CD8-positive, alpha-beta memory T cell (primary cell): Measurements from ENCODE around the gene PPP1R1B. TPM values are rescaled to one million over a fixed set of nuclear protein-coding genes. Genes with fewer than 3 reads are reported as not detected.
"Not testable (repeated sequence)": the region's sequence is repeated elsewhere in the genome, so short reads cannot be mapped to it uniquely, and the experiment has no call there.

Source experiments
- CTCF ChIA-PET: fragments of 350-600 bp; sonication (Branson Sonifier 250); formaldehyde crosslinking; loops from one replicate; lab custom pipeline; 2021; ENCODE audit warnings: antibody characterized with exemption; lab: Charles Lee
- POLR2A ChIA-PET: fragments of 350-600 bp; sonication (Branson Sonifier 250); formaldehyde crosslinking; loops from one replicate; lab custom pipeline; 2021; ENCODE audit warnings: antibody characterized with exemption; lab: Charles Lee
- DNase-seq, 5 donors: peaks; one replicate each; pipeline versions ENCODE4 v3.0.0 to v3.0.0-alpha.2; 2020 to 2022; ENCODE audit warnings: mixed read lengths in 1 of 5
- H3K27ac ChIP-seq: one replicate; pipeline ENCODE4 v1.7.0; 2013; ENCODE audit warnings: low read depth, mild to moderate bottlenecking, low read length, moderate library complexity
- H3K27me3 ChIP-seq: 2 replicates; pipeline ENCODE4 v1.7.0; 2013; ENCODE audit warnings: low read length, mild to moderate bottlenecking; ENCODE audit not compliant: insufficient read depth, poor library complexity, severe bottlenecking
- H3K36me3 ChIP-seq: 2 replicates; pipeline ENCODE4 v1.7.0; 2013; ENCODE audit warnings: mild to moderate bottlenecking, low read length, moderate library complexity; ENCODE audit not compliant: insufficient read depth
- H3K4me1 ChIP-seq: 2 replicates; pipeline ENCODE4 v1.7.0; 2013; ENCODE audit warnings: mild to moderate bottlenecking, low read length, moderate library complexity; ENCODE audit not compliant: insufficient read depth
- H3K4me3 ChIP-seq: 2 replicates; pipeline ENCODE4 v1.7.0; 2013; ENCODE audit warnings: mild to moderate bottlenecking, low read length
- H3K9me3 ChIP-seq: 2 replicates; pipeline ENCODE4 v1.7.0; 2013; ENCODE audit warnings: mild to moderate bottlenecking, low read length
- H3K27ac Mint-ChIP-seq, 8 donors: one replicate each; pipeline ENCODE4 v1.8.0; 2020 to 2021; ENCODE audit warnings: mixed read lengths in 8 of 8, mild to moderate bottlenecking in 6 of 8, inconsistent platforms in 3 of 8, moderate library complexity in 3 of 8
- H3K27me3 Mint-ChIP-seq, 2 donors: one replicate each; pipeline ENCODE4 v1.8.0; 2020 to 2021; ENCODE audit warnings: mixed read lengths in 2 of 2, mild to moderate bottlenecking in 1 of 2, moderate library complexity in 1 of 2
- H3K36me3 Mint-ChIP-seq, 3 donors: one replicate each; pipeline ENCODE4 v1.8.0; 2020 to 2021; ENCODE audit warnings: mixed read lengths in 3 of 3, inconsistent platforms in 1 of 3, mild to moderate bottlenecking in 1 of 3
- H3K4me1 Mint-ChIP-seq, 3 donors: one replicate each; pipeline ENCODE4 v1.8.0; 2020 to 2021; ENCODE audit warnings: mixed read lengths in 3 of 3, inconsistent platforms in 1 of 3, mild to moderate bottlenecking in 1 of 3
- H3K4me3 Mint-ChIP-seq, 7 donors: one replicate each; pipeline ENCODE4 v1.8.0; 2020 to 2021; ENCODE audit warnings: mixed read lengths in 7 of 7, mild to moderate bottlenecking in 6 of 7, moderate library complexity in 4 of 7, inconsistent platforms in 2 of 7
- H3K9me3 Mint-ChIP-seq, 5 donors: one replicate each; pipeline ENCODE4 v1.8.0; 2020 to 2022; ENCODE audit warnings: mixed read lengths in 5 of 5, mild to moderate bottlenecking in 3 of 5, moderate library complexity in 2 of 5, inconsistent platforms in 1 of 5
- polyA plus RNA-seq: library from polyadenylated mRNA; unstranded; fragments of 300-500 nt; fragmentation: Illumina TruSeq; gene quantifications from one replicate; pipeline ENCODE4 v1.2.3, GENCODE V29; 2021
- total RNA-seq, 2 experiments: library from RNA; stranded (reverse); gene quantifications; one replicate each; pipeline ENCODE4 v1.2.3, GENCODE V29; 2021

PPP1R1B gene
- total and polyA plus RNA-seq, 3 experiments from 2014 or later = not detected

DNA sequence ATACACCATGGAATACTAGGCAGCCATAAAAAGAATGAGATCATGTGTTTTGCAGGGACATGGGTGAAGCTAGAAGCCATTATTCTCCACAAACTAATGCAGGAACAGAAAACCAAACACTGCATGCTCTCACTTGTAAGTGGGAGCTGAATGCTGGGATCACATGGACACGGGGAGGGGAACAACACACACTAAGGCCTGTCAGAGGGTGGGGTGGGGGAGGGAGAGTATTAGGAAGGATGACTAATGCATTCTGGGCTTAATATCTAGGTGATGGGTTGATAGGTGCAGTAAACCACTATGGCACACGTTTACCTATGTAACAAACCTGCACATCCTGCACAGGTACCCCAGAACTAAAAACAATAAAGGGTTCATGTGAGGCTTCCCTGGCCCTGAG is 36.6 kb upstream of the PPP1R1B start:
- H3K9me3 Mint-ChIP-seq, H3K4me3 Mint-ChIP-seq, H3K4me3 ChIP-seq, H3K36me3 ChIP-seq, H3K27ac Mint-ChIP-seq, H3K4me1 ChIP-seq, CTCF ChIA-PET, H3K9me3 ChIP-seq, H3K27ac ChIP-seq, POLR2A ChIA-PET, DNase-seq, H3K4me1 Mint-ChIP-seq: not testable (repeated sequence)
- H3K36me3 Mint-ChIP-seq = peaks cover 0 to 18% (median 2%) of the 10 kb centered on the region in 3 donors
- peaks cover 20% of the 10 kb centered on the region for H3K27me3 ChIP-seq
- H3K27me3 Mint-ChIP-seq = peaks cover 45 to 62% of the 10 kb centered on the region in 2 donors

DNA sequence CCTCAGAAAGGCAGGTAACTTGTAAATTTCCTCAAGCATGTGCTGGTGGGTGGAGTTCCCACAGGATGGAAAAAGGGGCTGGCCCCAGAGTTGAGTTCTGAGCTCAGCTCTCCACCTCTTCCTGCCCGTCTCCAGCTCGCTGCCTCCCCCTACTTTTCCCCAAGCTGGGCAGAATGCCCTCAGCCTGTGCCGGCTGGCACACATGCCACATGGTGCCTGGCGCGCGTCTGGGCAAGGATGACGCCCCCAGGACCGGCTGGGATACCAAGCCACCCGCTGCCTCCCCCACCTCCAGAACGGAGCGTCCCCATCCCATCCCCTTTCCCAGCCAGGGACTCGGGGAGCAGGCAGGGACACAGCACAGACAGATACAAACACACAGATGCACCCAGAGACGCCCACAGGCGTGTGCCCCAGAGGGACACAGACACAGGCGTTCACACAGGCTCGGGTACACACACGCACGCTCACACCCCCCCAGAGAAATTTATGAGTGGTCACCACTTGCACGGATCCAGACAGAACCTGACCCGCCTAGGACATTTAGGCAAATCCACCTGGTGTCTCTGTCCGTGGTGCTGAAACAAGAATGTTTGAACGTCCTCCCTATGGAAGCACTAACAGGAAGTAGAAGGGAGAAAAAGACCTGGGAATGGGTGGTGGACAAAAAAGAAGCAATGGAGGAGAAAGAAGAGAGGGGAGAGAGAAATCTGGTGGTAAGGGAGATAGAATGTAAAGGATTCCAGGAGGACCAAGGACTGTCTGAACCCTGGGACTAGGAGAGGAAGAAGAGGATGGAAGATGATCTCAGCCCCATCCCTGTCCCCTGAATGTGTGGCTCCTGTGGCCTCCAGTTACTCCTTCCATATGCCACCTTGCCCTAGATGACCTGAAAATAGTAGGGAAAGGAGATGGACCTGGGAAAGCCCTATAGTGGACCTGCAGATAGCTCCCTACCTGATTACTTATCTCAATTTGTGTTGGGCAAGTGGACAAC is 34.5 kb upstream of the PPP1R1B start:
- peaks cover 60 to 82% of the 10 kb centered on the region in 2 donors for H3K27me3 Mint-ChIP-seq
- no peak for DNase-seq
- Histone ChIP-seq H3K27ac (no peak overlapping the region), H3K36me3 (no peaks in the 10 kb centered on the region), H3K27me3 (peaks cover 37% of the 10 kb centered on the region), H3K4me3 (no peak overlapping the region), H3K9me3 (no peaks in the 10 kb centered on the region), H3K4me1 (no peaks in the 10 kb centered on the region)
- H3K4me3 Mint-ChIP-seq = no peak overlapping the region
- H3K9me3 Mint-ChIP-seq = peaks cover 0 to 4% (median 0%) of the 10 kb centered on the region in 5 donors
- H3K36me3 Mint-ChIP-seq = peaks cover 0 to 18% (median 2%) of the 10 kb centered on the region in 3 donors
- peaks cover 0 to 12% (median 8%) of the 10 kb centered on the region in 3 donors for H3K4me1 Mint-ChIP-seq
- no peak overlapping the region for H3K27ac Mint-ChIP-seq
- CTCF ChIA-PET = no interaction called here
- POLR2A ChIA-PET = no interaction called here

DNA sequence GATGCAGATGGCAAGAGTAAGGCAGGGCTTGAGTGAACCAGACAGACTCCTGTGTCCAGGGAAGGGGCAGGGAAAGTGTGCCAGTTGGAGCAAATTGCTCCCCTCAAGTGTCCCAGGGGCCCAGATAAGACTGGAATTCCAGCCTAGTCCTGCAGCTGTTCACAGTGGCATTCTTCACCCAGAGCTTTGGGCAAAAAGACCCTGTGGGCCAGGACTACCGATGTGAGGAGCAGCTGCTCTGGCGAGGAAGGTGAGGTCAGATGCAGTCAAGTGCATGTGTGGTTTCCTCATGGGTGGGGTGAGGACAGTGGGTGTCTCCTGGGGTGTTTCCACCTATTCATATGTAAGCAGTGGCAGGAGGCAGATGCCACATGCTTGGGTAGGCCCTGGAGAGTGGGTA is 33.4 kb upstream of the PPP1R1B start:
- Histone ChIP-seq H3K4me1 (peaks cover 7% of the 10 kb centered on the region), H3K36me3 (no peaks in the 10 kb centered on the region), H3K9me3 (no peaks in the 10 kb centered on the region), H3K27ac (no peak overlapping the region), H3K27me3 (peaks cover 47% of the 10 kb centered on the region), H3K4me3 (no peak overlapping the region)
- ChIA-PET CTCF (no interaction called here), POLR2A (no interaction called here)
- no peak overlapping the region for H3K27ac Mint-ChIP-seq
- peaks cover 0 to 18% (median 2%) of the 10 kb centered on the region in 3 donors for H3K36me3 Mint-ChIP-seq
- DNase-seq = no peak
- H3K4me3 Mint-ChIP-seq = peak overlapping the region in 1 of 7 donors; percentile 39
- H3K27me3 Mint-ChIP-seq = peaks cover 70 to 85% of the 10 kb centered on the region in 2 donors
- H3K9me3 Mint-ChIP-seq = peaks cover 0 to 4% (median 0%) of the 10 kb centered on the region in 5 donors
- peaks cover 6 to 23% (median 16%) of the 10 kb centered on the region in 3 donors for H3K4me1 Mint-ChIP-seq

DNA sequence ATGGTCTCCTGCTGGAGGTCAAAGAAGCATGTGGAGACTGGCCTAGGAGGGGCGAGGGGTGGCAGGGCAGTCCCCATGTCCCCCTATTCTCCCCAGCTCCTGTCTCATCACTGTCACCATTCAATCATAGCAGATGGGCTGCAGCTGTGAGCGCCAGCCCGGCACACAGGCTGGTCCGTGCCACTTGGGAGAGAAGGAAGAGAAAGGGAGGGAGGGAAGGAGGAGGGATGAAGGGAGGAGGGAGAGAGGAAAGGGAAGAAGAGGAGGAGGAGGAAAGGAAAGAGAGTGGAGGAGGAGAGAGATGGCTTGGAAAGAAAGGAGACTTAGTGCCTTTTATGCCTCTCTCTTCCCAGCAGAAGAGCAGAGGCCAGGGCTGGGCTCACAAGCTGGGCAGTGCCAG is 31.5 kb upstream of the PPP1R1B start:
- Mint-ChIP-seq H3K36me3 (peaks cover 0 to 18% (median 2%) of the 10 kb centered on the region in 3 donors), H3K27ac (no peak overlapping the region), H3K4me1 (peaks cover 10 to 36% (median 22%) of the 10 kb centered on the region in 3 donors), H3K27me3 (peaks cover 84 to 90% of the 10 kb centered on the region in 2 donors), H3K9me3 (peaks cover 0 to 4% (median 0%) of the 10 kb centered on the region in 5 donors), H3K4me3 (no peak overlapping the region)
- Histone ChIP-seq H3K27me3 (peaks cover 66% of the 10 kb centered on the region), H3K9me3 (no peaks in the 10 kb centered on the region), H3K4me3 (no peak overlapping the region), H3K36me3 (no peaks in the 10 kb centered on the region), H3K27ac (no peak overlapping the region), H3K4me1 (peaks cover 16% of the 10 kb centered on the region)
- ChIA-PET POLR2A (no interaction called here), CTCF (no interaction called here)
- DNase-seq = no peak

DNA sequence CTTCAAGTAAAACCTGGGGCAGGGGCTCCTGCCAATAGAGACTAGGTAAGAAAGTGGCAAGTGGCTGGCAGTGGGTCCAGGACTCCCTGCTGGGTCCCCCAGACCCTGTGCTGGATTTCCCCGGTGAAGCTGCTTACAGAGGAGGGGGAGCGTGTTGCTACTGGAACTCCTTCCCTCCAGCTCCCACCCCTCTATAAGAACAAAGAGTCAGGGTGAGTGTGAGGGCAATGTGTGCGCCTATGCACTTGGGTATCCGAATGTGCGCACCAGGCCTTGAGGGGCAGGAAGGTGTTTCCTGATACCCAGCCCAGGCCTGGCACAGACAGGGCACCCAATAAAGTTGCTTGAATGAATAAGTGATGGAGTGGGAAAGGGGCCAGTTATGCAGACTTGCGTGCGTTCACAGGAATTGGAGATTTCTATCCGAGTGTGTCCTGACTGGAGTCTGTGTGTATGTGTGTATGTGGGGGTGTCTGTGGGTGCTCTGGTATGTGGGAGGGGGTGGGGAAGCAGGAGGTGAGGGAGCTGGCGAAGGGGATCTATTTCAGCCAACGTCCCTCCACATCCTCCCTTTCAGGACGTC is 30.7 kb upstream of the PPP1R1B start:
- Mint-ChIP-seq H3K27me3 (peaks cover 89 to 92% of the 10 kb centered on the region in 2 donors), H3K27ac (peak overlapping the region in 1 of 8 donors; percentile 26), H3K4me1 (peaks cover 10 to 36% (median 22%) of the 10 kb centered on the region in 3 donors), H3K9me3 (peaks cover 0 to 4% (median 0%) of the 10 kb centered on the region in 5 donors), H3K36me3 (peaks cover 0 to 18% (median 2%) of the 10 kb centered on the region in 3 donors), H3K4me3 (no peak overlapping the region)
- Histone ChIP-seq H3K36me3 (no peaks in the 10 kb centered on the region), H3K27ac (no peak overlapping the region), H3K27me3 (peaks cover 73% of the 10 kb centered on the region), H3K9me3 (no peaks in the 10 kb centered on the region), H3K4me3 (no peak overlapping the region), H3K4me1 (peaks cover 16% of the 10 kb centered on the region)
- ChIA-PET CTCF (no interaction called here), POLR2A (no interaction called here)
- no peak for DNase-seq

DNA sequence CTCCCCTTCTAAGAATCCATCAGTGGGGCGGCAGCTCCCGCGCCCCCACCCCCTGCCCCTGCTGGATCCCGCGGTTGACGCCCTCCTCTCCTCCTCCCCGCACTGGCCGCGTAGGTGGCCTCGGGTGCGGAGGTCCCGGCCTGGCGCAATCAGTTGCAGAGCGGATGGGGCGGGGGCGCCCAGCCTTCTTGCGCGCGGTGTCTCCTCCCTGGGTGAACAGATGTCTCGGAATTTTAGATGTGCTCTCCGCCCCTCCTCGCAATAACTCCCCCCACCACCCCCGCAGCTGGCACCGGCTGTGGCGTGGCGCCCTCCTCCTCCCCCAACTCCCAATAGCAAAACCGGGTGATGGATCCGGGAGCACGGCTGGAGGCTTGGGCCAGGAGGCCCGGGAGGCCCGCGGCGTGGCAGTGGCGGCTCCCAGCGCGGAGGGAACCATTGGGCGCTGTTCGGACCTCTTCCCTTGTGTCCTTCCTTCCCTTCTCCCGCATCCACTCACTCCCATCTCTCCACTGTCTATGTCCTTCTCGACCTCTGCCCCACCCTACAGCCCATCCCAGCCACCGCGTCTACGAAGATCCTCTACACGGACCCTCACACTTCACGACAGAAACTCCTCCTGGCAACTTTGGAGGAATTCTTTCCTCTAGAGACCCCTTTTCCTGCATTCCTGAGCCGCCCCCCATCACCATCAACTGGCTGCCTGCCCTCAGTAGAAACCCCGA is 30.0 kb upstream of the PPP1R1B start:
- CTCF ChIA-PET = interaction anchor here (1.7 kb wide), 1 partner anchor 25 kb away, joined by 7 read pairs; no protein-coding TSS in a partner anchor
- POLR2A ChIA-PET = no interaction called here
- no peak for DNase-seq
- Histone ChIP-seq H3K27ac (no peak overlapping the region), H3K4me1 (peaks cover 16% of the 10 kb centered on the region), H3K4me3 (no peak overlapping the region), H3K36me3 (no peaks in the 10 kb centered on the region), H3K9me3 (no peaks in the 10 kb centered on the region), H3K27me3 (peaks cover 77% of the 10 kb centered on the region)
- no peak overlapping the region for H3K27ac Mint-ChIP-seq
- no peak overlapping the region for H3K4me3 Mint-ChIP-seq
- H3K36me3 Mint-ChIP-seq = peaks cover 0 to 14% (median 2%) of the 10 kb centered on the region in 3 donors
- H3K4me1 Mint-ChIP-seq = peaks cover 10 to 34% (median 23%) of the 10 kb centered on the region in 3 donors
- H3K27me3 Mint-ChIP-seq = peaks cover 89 to 92% of the 10 kb centered on the region in 2 donors
- H3K9me3 Mint-ChIP-seq = peaks cover 0 to 4% (median 0%) of the 10 kb centered on the region in 5 donors

DNA sequence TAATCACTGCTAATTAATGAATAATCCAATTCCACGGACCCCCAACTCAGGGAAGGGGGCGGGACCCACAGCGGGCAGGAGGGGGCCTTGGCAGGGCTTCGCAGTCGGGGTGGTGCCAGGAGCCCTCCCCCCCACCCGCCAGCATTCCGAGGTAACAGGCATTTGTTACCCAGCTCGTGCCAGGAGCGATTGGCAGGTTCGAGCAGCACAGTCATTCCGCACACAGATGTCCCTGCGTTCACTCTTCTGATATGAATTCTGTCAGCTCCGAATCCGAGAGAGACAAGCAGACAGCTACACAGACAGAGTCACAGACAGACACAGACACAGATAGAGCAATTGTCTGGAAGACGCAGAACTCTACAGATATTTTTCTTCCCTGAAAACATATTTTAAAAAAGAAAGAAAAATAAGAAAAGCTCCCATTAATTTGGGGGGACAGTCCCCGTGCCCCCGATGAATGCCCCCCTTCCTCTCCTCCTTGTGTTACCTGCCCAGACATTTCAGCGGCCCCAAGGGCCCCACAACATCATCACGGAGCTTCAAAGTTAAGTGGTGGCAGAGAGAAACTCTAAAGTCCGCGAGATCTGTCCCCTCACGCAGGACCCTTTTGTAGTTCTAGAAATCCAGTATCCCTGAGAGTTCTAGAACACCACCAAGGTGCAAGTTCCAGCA is 29.2 kb upstream of the PPP1R1B start:
- H3K4me1 Mint-ChIP-seq = peaks cover 10 to 33% (median 22%) of the 10 kb centered on the region in 3 donors
- H3K27me3 Mint-ChIP-seq = peaks cover 91 to 94% of the 10 kb centered on the region in 2 donors
- no peaks in the 10 kb centered on the region for H3K9me3 Mint-ChIP-seq
- Histone ChIP-seq H3K4me3 (no peak overlapping the region), H3K27ac (no peak overlapping the region), H3K27me3 (peaks cover 77% of the 10 kb centered on the region), H3K4me1 (peaks cover 16% of the 10 kb centered on the region), H3K36me3 (no peaks in the 10 kb centered on the region), H3K9me3 (no peaks in the 10 kb centered on the region)
- ChIA-PET CTCF (interaction anchor here (0.9 to 1.7 kb wide), 2 partner anchors 24 to 56 kb away, joined by 3 to 7 read pairs; no protein-coding TSS in a partner anchor), POLR2A (no interaction called here)
- H3K27ac Mint-ChIP-seq = no peak overlapping the region
- H3K36me3 Mint-ChIP-seq = peaks cover 0 to 14% (median 0%) of the 10 kb centered on the region in 3 donors
- H3K4me3 Mint-ChIP-seq = no peak overlapping the region
- no peak for DNase-seq
